Measurements from ENCODE around the gene ZNF487.
A peak's percentile ranks its signal among the peaks of the same experiment; 100 is the strongest.
"Not testable (repeated sequence)": the region's sequence is repeated elsewhere in the genome, so short reads cannot be mapped to it uniquely, and the experiment has no call there.

ZNF487 gene

GRCh38 chr10:43440463-43441134, 3.7 kb downstream of the ZNF487 start:
- no peak for DNase-seq

GRCh38 chr10:43444323-43444722, 7.4 kb downstream of the ZNF487 start:
- DNase-seq: no peak

- no peak for DNase-seq
Measured at GRCh38 chr10:43444897-43445466, 8.1 kb downstream of the ZNF487 start.

DNA sequence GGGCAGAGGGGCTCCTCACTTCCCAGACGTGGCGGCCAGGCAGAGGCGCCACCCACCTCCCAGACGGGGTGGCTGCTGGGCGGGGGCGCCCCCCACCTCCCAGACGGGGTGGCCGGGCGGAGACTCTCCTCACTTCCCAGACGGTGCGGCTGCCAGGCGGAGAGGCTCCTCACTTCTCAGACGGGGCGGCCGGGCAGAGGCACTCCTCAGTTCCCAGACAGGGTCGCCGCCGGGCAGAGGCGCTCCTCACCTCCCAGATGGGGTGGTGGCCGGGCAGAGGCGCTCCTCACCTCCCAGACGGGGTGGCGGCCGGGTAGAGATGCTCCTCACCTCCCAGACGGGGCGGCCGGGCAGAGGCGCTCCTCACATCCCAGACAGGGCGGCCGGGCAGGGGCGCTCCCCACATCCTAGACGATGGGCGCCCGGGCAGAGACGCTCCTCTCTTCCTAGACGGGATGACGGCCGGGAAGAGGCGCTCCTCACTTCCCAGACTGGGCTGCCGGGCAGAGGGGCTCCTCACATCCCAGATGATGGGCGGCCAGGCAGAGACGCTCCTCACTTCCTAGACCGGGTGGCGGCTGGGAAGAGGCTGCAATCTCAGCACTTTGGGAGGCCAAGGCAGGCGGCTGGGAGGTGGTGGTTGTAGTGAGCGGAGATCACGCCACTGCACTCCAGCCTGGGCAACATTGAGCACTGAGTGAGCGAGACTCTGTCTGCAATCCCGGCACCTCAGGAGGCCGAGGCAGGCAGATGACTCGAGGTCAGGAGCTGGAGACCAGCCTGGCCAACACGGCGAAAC, 9.5 kb downstream of the ZNF487 start:
- DNase-seq: not testable (repeated sequence)

GRCh38 chr10:43448742-43449141, 11.8 kb downstream of the ZNF487 start:
- no peak for DNase-seq

- no peak for DNase-seq
Measured at GRCh38 chr10:43452356-43452914, 15.5 kb downstream of the ZNF487 start.

DNA sequence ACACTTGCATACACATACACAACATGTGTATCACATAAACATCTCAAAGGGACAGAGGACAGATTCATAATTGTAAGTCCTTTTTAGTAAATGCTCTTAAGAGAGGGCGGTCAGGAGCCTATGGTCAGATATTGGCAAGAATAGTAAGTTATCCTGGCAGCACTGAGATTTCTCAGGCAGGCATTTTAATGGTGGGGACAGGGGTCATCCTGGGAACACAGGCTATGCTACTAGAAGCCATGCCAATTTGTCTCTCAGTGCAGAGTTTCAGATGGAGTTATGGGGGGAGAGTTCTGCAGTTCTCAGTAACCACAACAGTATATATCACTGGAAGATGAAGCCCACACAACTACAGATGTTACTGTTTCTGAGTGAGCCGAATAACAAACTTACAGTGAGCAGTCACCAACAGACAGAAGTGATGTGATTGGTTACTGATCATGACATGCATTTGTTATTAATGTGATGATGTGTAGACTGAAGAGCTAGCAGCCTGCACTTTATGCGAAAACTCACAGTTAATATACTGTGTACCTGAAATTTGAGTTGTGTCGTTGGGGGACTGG, 16.4 kb downstream of the ZNF487 start:
- no peak for DNase-seq

DNA sequence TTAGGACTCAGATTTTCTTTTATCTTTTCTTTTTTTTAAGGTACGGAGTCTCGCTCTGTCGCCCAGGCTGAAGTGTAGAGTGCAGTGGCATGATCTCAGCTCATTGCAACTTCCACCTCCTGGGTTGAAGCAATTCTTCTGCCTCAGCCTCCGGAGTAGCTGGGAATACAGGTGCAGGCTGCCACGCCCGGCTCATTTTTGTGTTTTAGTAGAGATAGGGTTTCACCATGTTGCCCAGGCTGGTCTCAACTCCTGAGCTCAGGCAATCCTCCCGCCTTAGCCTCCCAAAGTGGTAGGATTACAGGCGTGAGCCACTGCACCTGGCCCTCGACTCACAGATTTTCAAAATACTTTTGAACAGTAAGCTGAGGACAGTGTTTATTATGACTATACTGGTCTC, 17.1 kb downstream of the ZNF487 start:
- not testable (repeated sequence) for DNase-seq

DNA sequence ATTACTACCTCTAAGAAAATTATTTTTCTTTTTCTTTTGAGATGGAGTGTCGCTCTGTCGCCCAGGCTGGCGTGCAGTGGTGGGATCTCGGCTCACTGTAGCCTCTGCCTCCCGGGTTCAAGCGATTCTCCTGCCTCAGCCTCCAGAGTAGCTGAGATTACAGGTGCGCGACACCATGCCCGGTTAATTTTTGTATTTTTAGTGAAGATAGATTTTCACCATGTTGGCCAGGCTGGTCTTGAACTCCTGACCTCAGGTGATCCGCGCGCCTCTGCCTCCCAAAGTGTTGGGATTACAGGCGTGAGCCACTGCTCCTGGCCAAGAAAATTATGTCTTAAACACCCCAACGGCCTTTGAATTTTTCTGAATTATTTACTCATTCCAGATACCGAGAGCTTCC, 19.6 kb downstream of the ZNF487 start:
- not testable (repeated sequence) for DNase-seq

GRCh38 chr10:43458227-43458626, 21.3 kb downstream of the ZNF487 start:
- no peak for DNase-seq

GRCh38 chr10:43461950-43462349, 25.0 kb downstream of the ZNF487 start:
- peak; percentile 74 for DNase-seq

DNA sequence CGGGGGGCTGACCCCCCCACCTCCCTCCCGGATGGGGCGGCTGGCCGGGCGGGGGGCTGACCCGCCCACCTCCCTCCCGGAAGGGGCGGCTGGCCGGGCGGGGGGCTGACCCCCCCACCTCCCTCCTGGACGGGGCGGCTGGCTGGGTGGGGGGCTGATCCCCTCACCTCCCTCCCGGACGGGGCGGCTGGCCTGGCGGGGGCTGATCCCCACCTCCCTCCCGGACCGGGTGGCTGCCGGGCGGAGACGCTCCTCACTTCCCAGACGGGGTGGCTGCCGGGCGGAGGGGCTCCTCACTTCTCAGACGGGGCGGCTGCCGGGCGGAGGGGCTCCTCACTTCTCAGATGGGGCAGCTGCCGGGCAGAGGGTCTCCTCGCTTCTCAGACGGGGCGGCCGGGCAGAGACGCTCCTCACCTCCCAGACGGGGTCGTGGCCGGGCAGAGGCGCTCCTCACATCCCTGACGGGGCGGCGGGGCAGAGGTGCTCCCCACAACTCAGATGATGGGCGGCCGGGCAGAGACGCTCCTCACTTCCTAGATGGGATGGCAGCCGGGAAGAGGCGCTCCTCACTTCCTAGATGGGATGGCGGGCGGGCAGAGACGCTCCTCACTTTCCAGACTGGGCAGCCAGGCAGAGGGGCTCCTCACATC, 28.3 kb downstream of the ZNF487 start:
- not testable (repeated sequence) for DNase-seq

- not testable (repeated sequence) for DNase-seq
Measured at GRCh38 chr10:43465736-43466120, 28.8 kb downstream of the ZNF487 start.

DNA sequence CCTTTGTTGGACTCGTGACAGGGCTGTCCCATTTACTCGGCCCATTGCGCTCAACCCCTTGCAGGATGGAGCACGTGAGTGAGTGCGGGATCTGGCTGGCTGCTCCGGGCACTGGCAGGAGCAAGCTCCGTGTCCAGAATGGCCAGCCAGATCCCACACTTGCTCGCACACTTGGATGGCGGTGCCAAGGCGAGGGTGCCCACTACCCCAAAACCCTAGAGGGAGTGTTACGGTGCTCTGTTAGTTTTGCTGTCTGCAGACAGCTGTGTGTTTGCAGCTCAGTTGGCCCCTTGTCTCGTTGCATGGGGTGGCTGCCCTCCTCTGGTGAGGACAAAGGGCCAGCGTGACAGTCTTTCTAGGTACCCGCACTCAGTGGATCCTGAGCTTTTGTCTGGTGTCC, 34.2 kb downstream of the ZNF487 start:
- no peak for DNase-seq

DNA sequence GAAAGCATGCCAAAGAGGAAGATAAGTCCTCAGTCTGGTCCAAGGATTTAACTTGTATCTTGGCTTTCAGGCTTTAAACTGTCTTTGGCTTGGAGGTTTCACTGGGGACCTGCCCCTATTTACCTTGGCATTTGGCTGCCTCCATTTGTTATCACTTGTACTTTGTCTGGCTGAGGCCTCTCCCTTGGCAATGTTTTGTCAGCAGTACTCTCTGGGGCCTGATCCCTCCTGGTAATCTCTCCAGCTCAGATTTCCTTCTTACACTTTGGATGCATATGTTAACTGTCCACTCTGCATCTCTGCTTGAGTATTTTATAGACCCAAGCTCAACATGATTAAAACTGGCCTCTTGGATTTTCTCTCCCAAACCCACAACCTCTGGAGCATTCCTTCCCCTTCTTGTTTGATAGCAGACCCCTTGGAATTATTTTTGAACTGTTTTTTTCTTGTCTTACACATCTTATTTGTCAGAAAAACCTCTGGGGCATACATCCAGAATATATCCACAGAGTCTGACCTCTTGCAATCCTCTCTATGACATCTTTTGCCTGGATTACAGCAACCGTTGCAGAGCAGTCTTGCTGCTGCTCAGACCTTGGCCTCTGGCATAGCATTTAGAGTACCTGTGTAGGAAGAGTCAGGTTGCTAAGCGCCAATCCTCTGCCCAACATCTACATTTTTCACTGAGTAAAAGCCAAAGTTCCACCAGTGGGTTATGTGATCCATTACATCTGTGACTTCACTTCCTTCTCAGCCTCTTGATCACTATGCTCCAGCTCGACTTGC, 35.2 kb downstream of the ZNF487 start:
- no peak for DNase-seq

DNA sequence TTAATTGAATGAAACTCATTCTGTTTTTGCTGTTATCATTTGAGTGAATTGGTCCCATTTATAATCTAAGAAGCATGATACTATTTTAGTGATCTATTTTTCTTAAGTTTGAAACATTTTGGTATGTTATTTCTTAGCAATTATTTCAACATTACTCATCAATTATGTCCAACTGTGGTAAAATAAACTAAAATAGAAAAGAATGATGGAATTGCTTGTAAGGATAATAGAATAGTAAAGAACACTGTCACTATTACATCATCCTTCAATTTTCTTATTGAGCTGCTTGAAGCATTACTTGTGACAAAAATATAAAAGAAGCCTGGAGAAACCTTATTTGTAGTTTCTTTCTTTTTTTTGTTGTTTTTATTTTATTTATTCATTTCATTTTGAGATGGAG, 42.4 kb downstream of the ZNF487 start:
- DNase-seq: no peak

GRCh38 chr10:43482319-43483078, 45.6 kb downstream of the ZNF487 start:
- DNase-seq: no peak

DNA sequence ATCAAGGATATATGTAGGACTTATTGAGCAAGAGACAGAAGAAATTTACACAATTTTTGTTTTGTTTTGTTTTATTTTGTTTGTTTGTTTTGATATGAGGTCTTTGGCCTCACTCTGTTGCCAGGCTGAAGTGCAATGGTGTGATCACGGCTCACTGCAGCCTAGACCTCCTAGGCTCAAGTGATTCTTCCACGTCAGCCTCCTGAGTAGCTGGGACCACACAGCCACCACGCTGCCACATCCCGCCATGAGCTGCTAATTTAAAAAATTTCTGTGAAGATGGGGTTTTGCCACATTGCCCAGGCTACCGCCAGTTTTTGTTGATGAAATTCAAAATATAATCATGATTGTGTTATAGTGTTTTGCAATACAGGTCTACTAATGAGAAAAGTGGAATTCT, 54.9 kb downstream of the ZNF487 start:
- DNase-seq: no peak

DNA sequence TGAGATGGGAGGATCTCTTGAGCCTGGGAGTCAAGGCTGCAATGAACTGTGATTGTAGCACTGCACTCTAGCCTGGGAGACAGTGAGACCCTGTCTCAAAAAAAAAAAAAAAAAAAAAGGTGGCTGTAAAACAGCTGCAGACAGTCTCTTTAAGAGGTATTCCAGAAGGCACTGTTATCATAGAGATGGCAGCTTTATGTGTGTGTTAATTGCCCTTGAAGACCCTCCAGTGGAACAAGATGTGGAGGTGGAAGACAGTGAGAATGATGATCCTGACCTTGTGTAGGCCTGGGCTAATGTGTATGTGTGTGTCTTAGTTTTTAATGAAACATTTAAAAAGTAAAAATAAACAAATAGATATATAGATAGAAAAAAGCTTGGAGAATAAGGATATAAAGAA, 66.0 kb downstream of the ZNF487 start:
- no peak for DNase-seq

DNA sequence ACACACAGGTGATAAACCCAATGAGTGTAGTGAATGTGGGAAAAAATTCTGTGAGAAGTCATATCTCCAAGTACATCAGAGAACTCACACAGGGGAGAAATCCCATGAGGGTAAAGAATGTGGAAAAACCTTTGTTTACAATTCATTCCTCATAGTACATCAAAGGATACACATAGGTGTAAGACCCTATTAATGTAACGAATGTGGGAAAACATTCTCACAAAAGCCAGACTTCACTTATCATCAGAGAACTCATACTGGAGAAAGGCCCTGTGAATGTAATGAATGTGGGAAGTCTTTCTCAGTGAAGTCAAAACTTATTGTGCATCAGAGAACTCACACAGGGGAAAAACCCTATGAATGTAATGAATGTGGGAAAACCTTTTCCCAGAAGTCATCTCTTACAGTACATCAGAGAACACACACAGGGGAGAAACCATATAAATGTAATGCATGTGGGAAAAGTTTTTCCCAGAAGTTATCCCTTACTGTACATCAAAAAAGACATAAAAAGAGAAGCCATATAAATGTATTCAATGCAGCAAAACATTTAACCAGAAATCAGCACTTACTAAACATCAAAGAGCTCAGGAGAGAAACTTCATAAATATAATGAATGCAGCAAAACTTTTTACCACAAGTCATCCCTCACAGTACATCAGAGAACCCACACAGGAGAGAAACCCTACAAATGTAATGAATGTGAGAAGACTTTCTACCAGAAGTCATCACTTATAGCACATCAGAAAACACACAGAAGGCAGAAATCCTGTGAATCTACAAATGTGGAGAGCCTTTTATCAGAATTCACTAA, 87.7 kb downstream of the ZNF487 start:
- DNase-seq: no peak

All from midbrain (tissue), 1 donor.